ENCODE measurements around the gene NFKB1. TPM values are rescaled to one million over a fixed set of nuclear protein-coding genes. Genes with fewer than 3 reads are reported as not detected.

Gene NFKB1
- polyA plus RNA-seq, 1 donor from 2014 or later = 8.6 TPM

- H3F3A ChIP-seq (ENCODE audit: insufficient read depth, low read length, poor library complexity, severe bottlenecking) = no peaks in the 10 kb centered on the region
Measured at GRCh38 chr4:102529977-102530376, 28.8 kb downstream of the NFKB1 start.

DNA sequence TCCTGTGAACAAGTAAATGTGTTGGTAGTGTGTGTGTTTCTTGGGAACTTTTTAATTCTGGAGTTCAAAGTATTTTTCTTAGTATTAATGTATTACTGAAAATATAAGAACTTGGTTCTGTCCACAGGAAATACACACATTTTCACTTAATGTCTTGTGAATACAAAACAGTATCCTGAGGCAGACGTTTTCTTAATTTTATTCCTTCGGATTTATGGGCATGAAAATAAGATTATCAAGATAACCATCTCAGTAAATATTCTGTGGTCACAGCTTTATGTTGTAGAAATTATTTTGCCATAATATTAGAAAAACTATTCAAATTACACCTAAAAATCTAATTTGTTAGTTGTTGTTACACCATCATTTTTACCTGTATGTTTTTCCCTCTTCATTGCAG, 29.8 kb downstream of the NFKB1 start:
- Histone ChIP-seq H4K20me1 (ENCODE audit: insufficient read depth) (no peaks in the 10 kb centered on the region), H3F3A (ENCODE audit: insufficient read depth, low read length, poor library complexity, severe bottlenecking) (no peaks in the 10 kb centered on the region), H3K9me2 (ENCODE audit: insufficient read depth, low read length) (no peaks in the 10 kb centered on the region), H3K9ac (ENCODE audit: low read length) (no peak overlapping the region), H3K79me2 (replicated peaks; ENCODE audit: insufficient read depth, low read length) (no peaks in the 10 kb centered on the region), H3K36me3 (ENCODE audit: insufficient read depth, low read length) (no peaks in the 10 kb centered on the region), H3K4me3 (ENCODE audit: low read length) (no peak overlapping the region), H3K4me2 (ENCODE audit: low read length) (no peak overlapping the region), H3K27ac (ENCODE audit: low read length) (no peak overlapping the region), H3K9me3 (ENCODE audit: low read length) (no peaks in the 10 kb centered on the region), H3K27me3 (ENCODE audit: insufficient read depth, low read depth, low read length) (no peaks in the 10 kb centered on the region), H2AFZ (ENCODE audit: low read depth, low read length) (no peak overlapping the region)
- TF ChIP-seq EZH2 (IDR thresholded peaks at IDR 0.05; ENCODE audit: borderline replicate concordance, insufficient read depth, low read length, poor library complexity, severe bottlenecking) (no peak), MXI1 (conservative IDR thresholded peaks at IDR 0.05; ENCODE audit: poor library complexity, severe bottlenecking) (no peak), RAD21 (conservative IDR thresholded peaks at IDR 0.05) (no peak), TAF1 (IDR thresholded peaks at IDR 0.05; ENCODE audit: low read depth) (no peak), EP300 (conservative IDR thresholded peaks at IDR 0.05; ENCODE audit: poor library complexity, severe bottlenecking) (no peak)
- TF ChIP-seq, protein P1, sequence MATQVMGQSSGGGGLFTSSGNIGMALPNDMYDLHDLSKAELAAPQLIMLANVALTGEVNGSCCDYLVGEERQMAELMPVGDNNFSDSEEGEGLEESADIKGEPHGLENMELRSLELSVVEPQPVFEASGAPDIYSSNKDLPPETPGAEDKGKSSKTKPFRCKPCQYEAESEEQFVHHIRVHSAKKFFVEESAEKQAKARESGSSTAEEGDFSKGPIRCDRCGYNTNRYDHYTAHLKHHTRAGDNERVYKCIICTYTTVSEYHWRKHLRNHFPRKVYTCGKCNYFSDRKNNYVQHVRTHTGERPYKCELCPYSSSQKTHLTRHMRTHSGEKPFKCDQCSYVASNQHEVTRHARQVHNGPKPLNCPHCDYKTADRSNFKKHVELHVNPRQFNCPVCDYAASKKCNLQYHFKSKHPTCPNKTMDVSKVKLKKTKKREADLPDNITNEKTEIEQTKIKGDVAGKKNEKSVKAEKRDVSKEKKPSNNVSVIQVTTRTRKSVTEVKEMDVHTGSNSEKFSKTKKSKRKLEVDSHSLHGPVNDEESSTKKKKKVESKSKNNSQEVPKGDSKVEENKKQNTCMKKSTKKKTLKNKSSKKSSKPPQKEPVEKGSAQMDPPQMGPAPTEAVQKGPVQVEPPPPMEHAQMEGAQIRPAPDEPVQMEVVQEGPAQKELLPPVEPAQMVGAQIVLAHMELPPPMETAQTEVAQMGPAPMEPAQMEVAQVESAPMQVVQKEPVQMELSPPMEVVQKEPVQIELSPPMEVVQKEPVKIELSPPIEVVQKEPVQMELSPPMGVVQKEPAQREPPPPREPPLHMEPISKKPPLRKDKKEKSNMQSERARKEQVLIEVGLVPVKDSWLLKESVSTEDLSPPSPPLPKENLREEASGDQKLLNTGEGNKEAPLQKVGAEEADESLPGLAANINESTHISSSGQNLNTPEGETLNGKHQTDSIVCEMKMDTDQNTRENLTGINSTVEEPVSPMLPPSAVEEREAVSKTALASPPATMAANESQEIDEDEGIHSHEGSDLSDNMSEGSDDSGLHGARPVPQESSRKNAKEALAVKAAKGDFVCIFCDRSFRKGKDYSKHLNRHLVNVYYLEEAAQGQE (IDR thresholded peaks at IDR 0.05; ENCODE audit: borderline replicate concordance) = no peak

More at GRCh38 chr4:102529977-102530376, 28.8 kb downstream of the NFKB1 start:
- H3K4me3 ChIP-seq (ENCODE audit: low read length) = no peak overlapping the region
- no peaks in the 10 kb centered on the region for H3K27me3 ChIP-seq (ENCODE audit: insufficient read depth, low read depth, low read length)
- H3K9me2 ChIP-seq (ENCODE audit: insufficient read depth, low read length) = no peaks in the 10 kb centered on the region
- no peak overlapping the region for H3K4me2 ChIP-seq (ENCODE audit: low read length)
- H4K20me1 ChIP-seq (ENCODE audit: insufficient read depth) = no peaks in the 10 kb centered on the region
- TF ChIP-seq, protein P2, sequence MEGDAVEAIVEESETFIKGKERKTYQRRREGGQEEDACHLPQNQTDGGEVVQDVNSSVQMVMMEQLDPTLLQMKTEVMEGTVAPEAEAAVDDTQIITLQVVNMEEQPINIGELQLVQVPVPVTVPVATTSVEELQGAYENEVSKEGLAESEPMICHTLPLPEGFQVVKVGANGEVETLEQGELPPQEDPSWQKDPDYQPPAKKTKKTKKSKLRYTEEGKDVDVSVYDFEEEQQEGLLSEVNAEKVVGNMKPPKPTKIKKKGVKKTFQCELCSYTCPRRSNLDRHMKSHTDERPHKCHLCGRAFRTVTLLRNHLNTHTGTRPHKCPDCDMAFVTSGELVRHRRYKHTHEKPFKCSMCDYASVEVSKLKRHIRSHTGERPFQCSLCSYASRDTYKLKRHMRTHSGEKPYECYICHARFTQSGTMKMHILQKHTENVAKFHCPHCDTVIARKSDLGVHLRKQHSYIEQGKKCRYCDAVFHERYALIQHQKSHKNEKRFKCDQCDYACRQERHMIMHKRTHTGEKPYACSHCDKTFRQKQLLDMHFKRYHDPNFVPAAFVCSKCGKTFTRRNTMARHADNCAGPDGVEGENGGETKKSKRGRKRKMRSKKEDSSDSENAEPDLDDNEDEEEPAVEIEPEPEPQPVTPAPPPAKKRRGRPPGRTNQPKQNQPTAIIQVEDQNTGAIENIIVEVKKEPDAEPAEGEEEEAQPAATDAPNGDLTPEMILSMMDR (IDR thresholded peaks at IDR 0.05; ENCODE audit: poor library complexity, severe bottlenecking) = no peak
- TF ChIP-seq MXI1 (conservative IDR thresholded peaks at IDR 0.05; ENCODE audit: poor library complexity, severe bottlenecking) (no peak), RAD21 (conservative IDR thresholded peaks at IDR 0.05) (no peak), EZH2 (IDR thresholded peaks at IDR 0.05; ENCODE audit: borderline replicate concordance, insufficient read depth, low read length, poor library complexity, severe bottlenecking) (no peak)
- TF ChIP-seq, protein P1 (IDR thresholded peaks at IDR 0.05; ENCODE audit: borderline replicate concordance) = no peak
- H3K79me2 ChIP-seq (replicated peaks; ENCODE audit: insufficient read depth, low read length) = no peaks in the 10 kb centered on the region
- no peak overlapping the region for H2AFZ ChIP-seq (ENCODE audit: low read depth, low read length)
- H3K27ac ChIP-seq (ENCODE audit: low read length) = no peak overlapping the region
- H3K9ac ChIP-seq (ENCODE audit: low read length) = no peak overlapping the region
- H3K36me3 ChIP-seq (ENCODE audit: insufficient read depth, low read length) = no peaks in the 10 kb centered on the region
- H3K9me3 ChIP-seq (ENCODE audit: low read length) = no peaks in the 10 kb centered on the region
